NT2/D1 (cell line): ENCODE data around the gene PCDHGA7.
A peak's percentile ranks its signal among the peaks of the same experiment; 100 is the strongest.
"Not testable (repeated sequence)": the region's sequence is repeated elsewhere in the genome, so short reads cannot be mapped to it uniquely, and the experiment has no call there.

Source experiments
- DNase-seq: peaks from one replicate; pipeline ENCODE4 v3.0.0-alpha.2; 2011; ENCODE audit warnings: low read depth, low spot score
- H3K27me3 ChIP-seq: 2 replicates; pipeline ENCODE4 v1.6.0; 2011; ENCODE audit warnings: mild to moderate bottlenecking; ENCODE audit not compliant: insufficient read length, insufficient read depth
- H3K36me3 ChIP-seq: 2 replicates; pipeline ENCODE4 v1.6.1; 2011; ENCODE audit warnings: mild to moderate bottlenecking, low read length, mixed read lengths; ENCODE audit not compliant: insufficient read depth, insufficient read length
- H3K4me1 ChIP-seq: 2 replicates; pipeline ENCODE4 v1.5.1; 2011; ENCODE audit not compliant: insufficient read depth, insufficient read length
- H3K4me3 ChIP-seq: 2 replicates; pipeline ENCODE4 v1.5.1; 2011; ENCODE audit warnings: low read depth; ENCODE audit not compliant: insufficient read length
- H3K9ac ChIP-seq: 2 replicates; pipeline ENCODE4 v1.6.0; 2011; ENCODE audit warnings: low read depth; ENCODE audit not compliant: insufficient read length
- H3K9me3 ChIP-seq: 2 replicates; pipeline ENCODE4 v1.5.1; 2011; ENCODE audit warnings: mild to moderate bottlenecking, low read length; ENCODE audit not compliant: insufficient read depth
- SUZ12 ChIP-seq: IDR thresholded peaks from 2 replicates; pipeline ENCODE4 v1.6.1; 2011; ENCODE audit not compliant: insufficient read length, insufficient read depth; ENCODE audit errors: extremely low read depth
- YY1 ChIP-seq: IDR thresholded peaks from 2 replicates; pipeline ENCODE4 v1.6.1; 2011; ENCODE audit not compliant: insufficient read length, insufficient read depth
- ZNF274 ChIP-seq: IDR thresholded peaks from 2 replicates; pipeline ENCODE4 v1.6.1; 2011; ENCODE audit warnings: mild to moderate bottlenecking, low read depth, low read length

Gene PCDHGA7

DNA sequence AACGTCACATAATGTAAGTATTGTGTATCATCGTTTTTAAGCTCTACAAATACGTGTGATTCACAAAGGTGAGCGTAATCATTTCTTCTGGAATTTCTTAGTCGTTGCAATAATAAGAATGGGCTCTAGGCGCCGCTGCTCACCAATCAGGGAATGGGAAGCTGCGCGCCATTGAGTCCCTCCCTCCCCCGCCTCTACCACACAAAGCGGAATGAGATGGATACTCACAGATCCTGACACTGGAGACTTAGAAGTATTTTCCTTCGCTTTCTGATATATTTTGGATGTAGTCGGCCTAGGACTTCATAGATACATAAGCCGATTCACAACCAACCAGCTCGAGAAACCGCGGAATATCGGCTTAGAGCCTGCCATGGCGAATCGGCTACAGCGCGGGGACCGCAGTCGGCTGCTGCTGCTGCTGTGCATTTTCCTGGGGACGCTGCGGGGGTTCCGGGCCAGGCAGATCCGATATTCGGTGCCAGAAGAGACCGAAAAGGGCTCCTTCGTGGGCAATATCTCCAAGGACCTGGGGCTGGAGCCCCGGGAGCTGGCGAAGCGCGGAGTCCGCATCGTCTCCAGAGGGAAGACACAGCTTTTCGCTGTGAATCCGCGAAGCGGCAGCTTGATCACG lies 38.4 kb downstream of the PCDHGA7 start, which contains the start of gene PCDHGA11:
PCDHGA11 (plus strand) TSS at position 197 of the 634 bp plus-strand sequence; CDS start at position 374, 177 bp downstream.
- Histone ChIP-seq H3K4me3 (peak within 1 kb of the TSS; percentile 47), H3K36me3 (peaks cover 5% of the 10 kb centered on the region)
- DNase-seq: no peak

DNA sequence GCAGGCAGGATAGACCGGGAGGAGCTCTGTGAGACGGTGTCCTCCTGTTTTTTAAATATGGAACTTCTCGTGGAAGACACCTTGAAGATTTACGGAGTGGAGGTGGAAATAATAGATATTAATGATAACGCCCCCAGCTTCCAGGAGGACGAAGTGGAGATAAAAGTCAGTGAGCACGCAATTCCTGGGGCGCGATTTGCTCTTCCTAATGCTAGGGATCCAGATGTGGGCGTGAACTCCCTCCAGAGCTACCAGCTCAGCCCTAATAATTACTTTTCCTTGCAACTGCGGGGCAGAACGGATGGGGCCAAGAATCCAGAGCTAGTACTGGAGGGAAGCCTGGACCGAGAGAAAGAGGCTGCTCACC lies 38.9 kb downstream of the PCDHGA7 start:
- TF ChIP-seq ZNF274 (no peak), SUZ12 (no peak), YY1 (no peak)
- peaks cover 52% of the 10 kb centered on the region for H3K9me3 ChIP-seq
- H3K27me3 ChIP-seq: peaks cover 25% of the 10 kb centered on the region
- peak overlapping the region; percentile 83 for H3K9ac ChIP-seq
- peak overlapping the region; percentile 47 for H3K4me3 ChIP-seq
- no peaks in the 10 kb centered on the region for H3K4me1 ChIP-seq
- peaks cover 5% of the 10 kb centered on the region for H3K36me3 ChIP-seq
- DNase-seq: no peak

More for the DNA sequence above, 38.4 kb downstream of the PCDHGA7 start, which contains the start of gene PCDHGA11:
- H3K27me3 ChIP-seq: peaks cover 25% of the 10 kb centered on the region
- peak within 1 kb of the TSS; percentile 83 for H3K9ac ChIP-seq
- no peaks in the 10 kb centered on the region for H3K4me1 ChIP-seq
- TF ChIP-seq YY1: peak; percentile 37
- no peak for TF ChIP-seq ZNF274
- H3K9me3 ChIP-seq: peaks cover 52% of the 10 kb centered on the region

DNA sequence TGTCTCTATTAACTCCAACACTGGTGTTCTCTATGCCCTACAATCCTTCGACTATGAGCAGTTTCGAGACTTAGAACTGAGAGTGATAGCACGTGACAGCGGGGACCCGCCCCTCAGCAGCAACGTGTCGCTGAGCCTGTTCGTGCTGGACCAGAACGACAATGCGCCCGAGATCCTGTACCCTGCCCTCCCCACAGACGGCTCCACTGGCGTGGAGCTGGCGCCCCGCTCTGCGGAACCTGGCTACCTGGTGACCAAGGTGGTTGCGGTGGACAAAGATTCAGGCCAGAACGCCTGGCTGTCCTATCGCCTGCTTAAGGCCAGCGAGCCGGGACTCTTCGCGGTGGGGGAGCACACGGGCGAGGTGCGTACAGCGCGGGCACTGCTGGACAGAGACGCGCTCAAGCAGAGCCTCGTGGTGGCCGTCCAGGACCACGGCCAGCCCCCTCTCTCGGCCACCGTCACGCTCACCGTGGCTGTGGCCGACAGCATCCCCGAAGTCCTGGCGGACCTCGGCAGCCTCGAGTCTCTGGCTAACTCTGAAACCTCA lies 40.3 kb downstream of the PCDHGA7 start:
- no peak for TF ChIP-seq YY1
- TF ChIP-seq SUZ12: no peak
- TF ChIP-seq ZNF274: no peak
- Histone ChIP-seq H3K4me1 (no peaks in the 10 kb centered on the region), H3K4me3 (no peak overlapping the region), H3K27me3 (peaks cover 25% of the 10 kb centered on the region), H3K9ac (no peak overlapping the region), H3K36me3 (peaks cover 10% of the 10 kb centered on the region), H3K9me3 (peaks cover 57% of the 10 kb centered on the region)
- DNase-seq: no peak

DNA sequence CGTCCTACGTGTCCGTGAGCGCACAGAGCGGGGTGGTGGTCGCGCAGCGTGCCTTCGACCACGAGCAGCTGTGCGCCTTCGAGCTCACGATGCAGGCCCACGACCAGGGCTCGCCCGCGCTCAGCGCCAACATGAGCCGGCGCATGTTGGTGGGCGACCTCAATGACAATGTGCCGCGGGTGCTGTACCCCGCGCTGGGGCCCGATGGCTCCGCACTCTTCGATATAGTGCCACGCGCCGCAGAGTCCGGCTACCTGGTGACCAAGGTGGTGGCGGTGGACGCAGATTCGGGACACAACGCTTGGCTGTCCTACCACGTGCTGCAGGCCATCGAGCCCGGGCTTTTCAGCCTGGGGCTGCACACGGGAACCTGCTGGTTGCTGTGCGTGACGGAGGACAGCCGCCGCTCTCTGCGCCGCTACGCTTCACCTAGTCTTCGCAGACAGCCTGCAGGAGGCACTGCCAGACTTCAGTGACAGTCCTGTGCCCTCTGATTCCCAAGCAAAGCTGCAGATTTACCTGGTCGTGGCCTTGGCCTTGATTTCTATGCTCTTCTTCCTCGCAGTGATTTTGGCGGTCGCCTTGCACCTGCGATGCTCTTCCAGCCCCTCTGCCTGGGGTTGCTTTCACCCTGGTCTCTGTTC lies 45.4 kb downstream of the PCDHGA7 start:
- Histone ChIP-seq H3K9ac (no peak overlapping the region), H3K9me3 (peaks cover 39% of the 10 kb centered on the region), H3K4me3 (no peak overlapping the region), H3K4me1 (no peaks in the 10 kb centered on the region), H3K27me3 (no peaks in the 10 kb centered on the region), H3K36me3 (peaks cover 5% of the 10 kb centered on the region)
- DNase-seq: no peak
- TF ChIP-seq ZNF274 (no peak), YY1 (no peak), SUZ12 (no peak)

DNA sequence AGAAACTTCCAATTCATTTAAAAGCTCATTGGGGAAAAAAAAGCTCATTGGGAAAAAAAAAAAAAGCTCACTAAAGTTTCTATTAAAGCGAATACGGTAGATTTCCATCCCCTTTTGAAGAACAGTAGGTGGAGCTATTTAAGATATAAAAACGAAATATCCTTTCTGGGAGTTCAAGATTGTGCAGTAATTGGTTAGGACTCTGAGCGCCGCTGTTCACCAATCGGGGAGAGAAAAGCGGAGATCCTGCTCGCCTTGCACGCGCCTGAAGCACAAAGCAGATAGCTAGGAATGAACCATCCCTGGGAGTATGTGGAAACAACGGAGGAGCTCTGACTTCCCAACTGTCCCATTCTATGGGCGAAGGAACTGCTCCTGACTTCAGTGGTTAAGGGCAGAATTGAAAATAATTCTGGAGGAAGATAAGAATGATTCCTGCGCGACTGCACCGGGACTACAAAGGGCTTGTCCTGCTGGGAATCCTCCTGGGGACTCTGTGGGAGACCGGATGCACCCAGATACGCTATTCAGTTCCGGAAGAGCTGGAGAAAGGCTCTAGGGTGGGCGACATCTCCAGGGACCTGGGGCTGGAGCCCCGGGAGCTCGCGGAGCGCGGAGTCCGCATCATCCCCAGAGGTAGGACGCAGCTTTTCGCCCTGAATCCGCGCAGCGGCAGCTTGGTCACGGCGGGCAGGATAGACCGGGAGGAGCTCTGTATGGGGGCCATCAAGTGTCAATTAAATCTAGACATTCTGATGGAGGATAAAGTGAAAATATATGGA lies 48.0 kb downstream of the PCDHGA7 start, which contains the start of gene PCDHGA12:
PCDHGA12 (plus strand) TSS at position 176 of the 782 bp plus-strand sequence; CDS start at position 429, 253 bp downstream.
- no peak for TF ChIP-seq YY1
- TF ChIP-seq SUZ12: no peak
- TF ChIP-seq ZNF274: no peak
- Histone ChIP-seq H3K9me3 (peaks cover 28% of the 10 kb centered on the region; the same call in 1 of the 2 replicates), H3K36me3 (peaks cover 5% of the 10 kb centered on the region), H3K4me3 (no peak within 1 kb of the TSS), H3K27me3 (no peaks in the 10 kb centered on the region), H3K9ac (no peak within 1 kb of the TSS), H3K4me1 (no peaks in the 10 kb centered on the region)
- DNase-seq: no peak

DNA sequence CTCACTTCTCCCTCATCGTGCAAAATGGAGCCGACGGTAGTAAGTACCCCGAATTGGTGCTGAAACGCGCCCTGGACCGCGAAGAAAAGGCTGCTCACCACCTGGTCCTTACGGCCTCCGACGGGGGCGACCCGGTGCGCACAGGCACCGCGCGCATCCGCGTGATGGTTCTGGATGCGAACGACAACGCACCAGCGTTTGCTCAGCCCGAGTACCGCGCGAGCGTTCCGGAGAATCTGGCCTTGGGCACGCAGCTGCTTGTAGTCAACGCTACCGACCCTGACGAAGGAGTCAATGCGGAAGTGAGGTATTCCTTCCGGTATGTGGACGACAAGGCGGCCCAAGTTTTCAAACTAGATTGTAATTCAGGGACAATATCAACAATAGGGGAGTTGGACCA lies 48.7 kb downstream of the PCDHGA7 start:
- Histone ChIP-seq H3K4me1 (no peaks in the 10 kb centered on the region), H3K9ac (no peak overlapping the region), H3K27me3 (no peaks in the 10 kb centered on the region), H3K4me3 (no peak overlapping the region), H3K9me3 (peaks cover 28% of the 10 kb centered on the region; the same call in 1 of the 2 replicates), H3K36me3 (peaks cover 5% of the 10 kb centered on the region)
- no peak for DNase-seq
- no peak for TF ChIP-seq SUZ12
- no peak for TF ChIP-seq ZNF274
- no peak for TF ChIP-seq YY1

DNA sequence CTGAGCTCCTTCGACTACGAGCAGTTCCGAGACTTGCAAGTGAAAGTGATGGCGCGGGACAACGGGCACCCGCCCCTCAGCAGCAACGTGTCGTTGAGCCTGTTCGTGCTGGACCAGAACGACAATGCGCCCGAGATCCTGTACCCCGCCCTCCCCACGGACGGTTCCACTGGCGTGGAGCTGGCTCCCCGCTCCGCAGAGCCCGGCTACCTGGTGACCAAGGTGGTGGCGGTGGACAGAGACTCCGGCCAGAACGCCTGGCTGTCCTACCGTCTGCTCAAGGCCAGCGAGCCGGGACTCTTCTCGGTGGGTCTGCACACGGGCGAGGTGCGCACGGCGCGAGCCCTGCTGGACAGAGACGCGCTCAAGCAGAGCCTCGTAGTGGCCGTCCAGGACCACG lies 49.8 kb downstream of the PCDHGA7 start:
- H3K9me3 ChIP-seq: peaks cover 27% of the 10 kb centered on the region; the same call in 1 of the 2 replicates
- not testable (repeated sequence) for H3K27me3 ChIP-seq, DNase-seq, H3K4me1 ChIP-seq, H3K4me3 ChIP-seq, H3K36me3 ChIP-seq, H3K9ac ChIP-seq

DNA sequence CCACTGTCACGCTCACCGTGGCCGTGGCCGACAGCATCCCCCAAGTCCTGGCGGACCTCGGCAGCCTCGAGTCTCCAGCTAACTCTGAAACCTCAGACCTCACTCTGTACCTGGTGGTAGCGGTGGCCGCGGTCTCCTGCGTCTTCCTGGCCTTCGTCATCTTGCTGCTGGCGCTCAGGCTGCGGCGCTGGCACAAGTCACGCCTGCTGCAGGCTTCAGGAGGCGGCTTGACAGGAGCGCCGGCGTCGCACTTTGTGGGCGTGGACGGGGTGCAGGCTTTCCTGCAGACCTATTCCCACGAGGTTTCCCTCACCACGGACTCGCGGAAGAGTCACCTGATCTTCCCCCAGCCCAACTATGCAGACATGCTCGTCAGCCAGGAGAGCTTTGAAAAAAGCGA lies 50.2 kb downstream of the PCDHGA7 start:
- H3K36me3 ChIP-seq, H3K4me1 ChIP-seq, H3K27me3 ChIP-seq, DNase-seq, H3K4me3 ChIP-seq, H3K9ac ChIP-seq: not testable (repeated sequence)
- H3K9me3 ChIP-seq: peaks cover 23% of the 10 kb centered on the region; the same call in 1 of the 2 replicates
